H1 (cell line): ENCODE data around the gene FGGY.

ENCODE experiments used
- CTBP2 ChIP-seq: IDR thresholded peaks from 2 replicates; pipeline ENCODE4 v1.7.0; 2011; ENCODE audit warnings: borderline replicate concordance, mild to moderate bottlenecking, moderate library complexity, mixed read lengths, low read length; ENCODE audit not compliant: insufficient read depth, insufficient read length
- EZH2 ChIP-seq: fragments of 200-600 bp; sonication (generic); IDR thresholded peaks from 2 replicates; pipeline ENCODE4 v1.7.1; 2012; ENCODE audit warnings: low read depth, mild to moderate bottlenecking, moderate library complexity, low read length, inconsistent platforms; ENCODE audit not compliant: severe bottlenecking
- FOSL1 ChIP-seq: IDR thresholded peaks from 2 replicates; pipeline ENCODE4 v1.6.1; 2011; ENCODE audit warnings: mild to moderate bottlenecking, low read depth, low read length, moderate library complexity; ENCODE audit not compliant: insufficient read depth
- KDM1A ChIP-seq: fragments of 200-600, 300-600 bp; sonication (generic); IDR thresholded peaks from 2 replicates; pipeline ENCODE4 v1.7.1; 2016; ENCODE audit warnings: mild to moderate bottlenecking, low read length, borderline replicate concordance
- POLR2AphosphoS5 ChIP-seq: IDR thresholded peaks from 2 replicates; pipeline ENCODE4 v1.6.1; 2011; ENCODE audit warnings: low read depth, low read length
- TAF1 ChIP-seq: IDR thresholded peaks from 2 replicates; pipeline ENCODE4 v1.6.1; 2011; ENCODE audit warnings: mild to moderate bottlenecking, low read depth, low read length
- TF ChIP-seq, protein P1 (sequence below), 3 experiments: IDR thresholded peaks; 1 replicate in 2 of 3; 2 replicates in 1 of 3; pipeline versions ENCODE4 v1.5.1 to v1.6.1; 2011; ENCODE audit warnings: low read length in 3 of 3, mild to moderate bottlenecking in 3 of 3, inconsistent platforms in 2 of 3, low read depth in 1 of 3, moderate library complexity in 1 of 3; ENCODE audit not compliant: insufficient read depth in 1 of 3; ENCODE audit errors: control extremely low read depth in 1 of 3

DNA sequence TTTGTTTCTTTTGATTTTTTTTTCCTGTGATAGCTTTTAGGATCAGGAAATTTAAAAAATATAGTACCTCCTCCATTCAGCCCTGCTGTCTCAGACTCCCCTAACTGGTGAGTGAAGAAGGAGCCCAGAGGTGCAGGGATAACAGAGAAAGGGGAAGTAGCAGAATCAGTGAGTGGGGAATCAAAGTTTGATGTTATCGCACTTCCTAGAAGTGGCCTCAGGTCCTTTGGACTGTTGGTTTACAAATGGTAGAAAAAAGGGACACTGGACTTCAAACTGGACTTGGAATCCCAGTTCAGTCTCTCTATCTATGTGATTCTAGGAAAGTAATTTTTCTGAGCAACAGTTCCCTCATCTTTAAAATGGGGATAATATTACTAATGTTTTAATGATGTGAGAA is 99.5 kb downstream of the FGGY start:
- TF ChIP-seq CTBP2, result no peak
- no peak for TF ChIP-seq TAF1
- TF ChIP-seq EZH2, result no peak
- TF ChIP-seq, protein P1, sequence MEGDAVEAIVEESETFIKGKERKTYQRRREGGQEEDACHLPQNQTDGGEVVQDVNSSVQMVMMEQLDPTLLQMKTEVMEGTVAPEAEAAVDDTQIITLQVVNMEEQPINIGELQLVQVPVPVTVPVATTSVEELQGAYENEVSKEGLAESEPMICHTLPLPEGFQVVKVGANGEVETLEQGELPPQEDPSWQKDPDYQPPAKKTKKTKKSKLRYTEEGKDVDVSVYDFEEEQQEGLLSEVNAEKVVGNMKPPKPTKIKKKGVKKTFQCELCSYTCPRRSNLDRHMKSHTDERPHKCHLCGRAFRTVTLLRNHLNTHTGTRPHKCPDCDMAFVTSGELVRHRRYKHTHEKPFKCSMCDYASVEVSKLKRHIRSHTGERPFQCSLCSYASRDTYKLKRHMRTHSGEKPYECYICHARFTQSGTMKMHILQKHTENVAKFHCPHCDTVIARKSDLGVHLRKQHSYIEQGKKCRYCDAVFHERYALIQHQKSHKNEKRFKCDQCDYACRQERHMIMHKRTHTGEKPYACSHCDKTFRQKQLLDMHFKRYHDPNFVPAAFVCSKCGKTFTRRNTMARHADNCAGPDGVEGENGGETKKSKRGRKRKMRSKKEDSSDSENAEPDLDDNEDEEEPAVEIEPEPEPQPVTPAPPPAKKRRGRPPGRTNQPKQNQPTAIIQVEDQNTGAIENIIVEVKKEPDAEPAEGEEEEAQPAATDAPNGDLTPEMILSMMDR (IDR thresholded peaks at IDR 0.05; ENCODE audit: control extremely low read depth in 1 of 3, insufficient read depth in 1 of 3, low read depth in 1 of 3, low read length in 3 of 3), result no peak
- no peak for TF ChIP-seq KDM1A
- TF ChIP-seq FOSL1, result no peak
- no peak for TF ChIP-seq POLR2AphosphoS5
